Spleen (tissue), 11 donors: Measurements from ENCODE around the gene NTN1. TPM values are rescaled to one million over a fixed set of nuclear protein-coding genes. Genes with fewer than 3 reads are reported as not detected.

ENCODE experiments used
- DNase-seq: peaks from one replicate; pipeline ENCODE4 v3.0.0-alpha.2; 2020
- H3K27ac ChIP-seq, 8 donors: fragments of 200-600 bp; sonication (generic) in 7 of 8; 1 replicate in 4 of 8; 2 replicates in 4 of 8; pipeline versions ENCODE4 v1.5.0 to v1.8.0; 2016 to 2021; ENCODE audit warnings: inconsistent platforms in 4 of 8, mild to moderate bottlenecking in 4 of 8, moderate library complexity in 1 of 8
- H3K27me3 ChIP-seq, 7 donors: fragments of 200-600 bp; sonication (generic) in 6 of 7; replicated peaks in 1 of 7; 1 replicate in 4 of 7; 2 replicates in 3 of 7; pipeline versions ENCODE4 v1.5.0 to v1.8.0; 2016 to 2021; ENCODE audit warnings: inconsistent platforms in 3 of 7, mild to moderate bottlenecking in 1 of 7
- H3K36me3 ChIP-seq, 6 donors: fragments of 200-600 bp; sonication (generic) in 5 of 6; 1 replicate in 4 of 6; 2 replicates in 2 of 6; pipeline versions ENCODE4 v1.5.0 to v1.8.0; 2016 to 2021; ENCODE audit warnings: inconsistent platforms in 2 of 6
- H3K4me1 ChIP-seq, 6 donors: fragments of 200-600 bp; sonication (generic) in 5 of 6; 1 replicate in 3 of 6; 2 replicates in 3 of 6; pipeline versions ENCODE4 v1.5.0 to v1.8.0; 2016 to 2021; ENCODE audit warnings: inconsistent platforms in 3 of 6
- H3K4me3 ChIP-seq, 8 donors: fragments of 200-600 bp; sonication (generic) in 7 of 8; 1 replicate in 4 of 8; 2 replicates in 4 of 8; pipeline versions ENCODE4 v1.5.0 to v1.8.0; 2016 to 2021; ENCODE audit warnings: inconsistent platforms in 4 of 8, mild to moderate bottlenecking in 4 of 8, moderate library complexity in 2 of 8
- H3K9me3 ChIP-seq, 8 donors: fragments of 200-600 bp; sonication (generic) in 7 of 8; 1 replicate in 4 of 8; 2 replicates in 4 of 8; pipeline versions ENCODE4 v1.5.0 to v1.8.0; 2016 to 2021; ENCODE audit warnings: inconsistent platforms in 4 of 8
- POLR2A ChIP-seq, 3 donors: fragments of 450-650 bp; IDR thresholded peaks; one replicate each; pipeline ENCODE4 v1.5.1; 2017; ENCODE audit warnings: antibody characterized with exemption in 3 of 3, mild to moderate bottlenecking in 1 of 3
- POLR2AphosphoS5 ChIP-seq, 3 donors: sonication (generic); formaldehyde crosslinking; IDR thresholded peaks; one replicate each; pipeline ENCODE4 v1.5.1; 2017; ENCODE audit warnings: antibody characterized with exemption in 3 of 3
- WGBS, 5 donors: extraction: QIAGEN DNeasy Blood & Tissue Kit in 3 of 5; methylation state at CpG; one replicate each; pipeline versions ENCODE4 v1.1.5 to v1.1.7; 2013 to 2018; 5-methylcytosine and 5-hydroxymethylcytosine counted together
- intact Hi-C: fragments of 100-400 bp; cut with DNase I; formaldehyde crosslinking; loops from one replicate; pipeline ENCODE4 v1.15.0; 2023; ENCODE audit warnings: low total_unique reads
- polyA plus RNA-seq, 3 donors: library from polyadenylated mRNA; stranded (reverse); fragments of 200-250 nt; gene quantifications; one replicate each; pipeline ENCODE4 v1.2.1, GENCODE V29; 2013
- total RNA-seq, 7 donors: library from RNA; depleted of rRNA in 3 of 7; stranded (reverse); fragments of >200 nt in 3 of 7; fragmentation: NEBNext Ultra II Directional in 4 of 7; extraction: Animal tissue kit (Norgen Biotek cat#: 25700) in 4 of 7; gene quantifications; one replicate each; pipeline versions ENCODE4 v1.1.0 to v1.2.1, GENCODE V29; 2016 to 2021
- TF ChIP-seq, protein P1 (sequence below), 11 experiments: fragments of 200-600 bp in 7 of 11; fragments of 450-650 bp in 4 of 11; sonication (generic) in 4 of 11; IDR thresholded peaks in 8 of 11; conservative IDR thresholded peaks in 3 of 11; 1 replicate in 7 of 11; 2 replicates in 4 of 11; pipeline versions ENCODE4 v1.4.0 to v1.8.0; 2016 to 2021; ENCODE audit warnings: antibody characterized with exemption in 11 of 11, inconsistent platforms in 4 of 11, mild to moderate bottlenecking in 1 of 11
- donor health status: healthy with polysubstance abuse.
- donor health status: DM: no; HTN: no; CAD: no; lungs with moderate emphysema.
- donor health status: DM: no; HTN: no; CAD: no.
- donor health status: Bipolar disorder and iron deficiency.
- donor health status: healthy.
- donor health status: DM: no; HTN: no; CAD: no.
- donor health status: DM: yes; HTN: yes; CAD: no.

The NTN1 gene
- total and polyA plus RNA-seq, 10 donors: 0.07 to 0.43 (median 0.23) TPM; not detected in 2

DNA sequence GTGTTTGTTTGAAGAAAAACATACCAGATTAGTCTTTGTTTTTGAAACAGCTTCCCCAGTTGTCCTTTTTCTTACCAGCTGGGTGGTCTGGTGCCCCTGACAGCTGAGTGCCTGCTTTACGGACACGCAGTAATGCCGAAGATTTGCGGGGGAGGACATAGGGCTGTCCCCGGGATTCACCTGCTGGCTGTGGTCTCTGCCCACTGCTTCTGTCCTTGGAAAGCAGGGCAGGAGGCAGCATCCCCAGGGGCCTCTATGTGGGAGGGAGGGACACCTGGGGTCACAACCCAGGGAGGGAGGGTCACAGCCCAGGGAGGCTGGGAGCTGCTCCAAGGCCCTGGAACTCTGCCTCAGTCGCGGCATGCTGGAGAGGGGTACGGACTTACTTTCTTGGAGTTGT lies 221.7 kb downstream of the NTN1 start:
- peaks cover 0 to 13% (median 0%) of the 10 kb centered on the region in 7 donors for H3K27me3 ChIP-seq
- no peak overlapping the region for H3K27ac ChIP-seq
- intact Hi-C loops: no loop called here
- no peak overlapping the region for H3K4me3 ChIP-seq
- WGBS, 5 donors: 87 to 95% (median 92%) methylated on average over 8 of the region's 8 CpGs
- TF ChIP-seq, protein P1, sequence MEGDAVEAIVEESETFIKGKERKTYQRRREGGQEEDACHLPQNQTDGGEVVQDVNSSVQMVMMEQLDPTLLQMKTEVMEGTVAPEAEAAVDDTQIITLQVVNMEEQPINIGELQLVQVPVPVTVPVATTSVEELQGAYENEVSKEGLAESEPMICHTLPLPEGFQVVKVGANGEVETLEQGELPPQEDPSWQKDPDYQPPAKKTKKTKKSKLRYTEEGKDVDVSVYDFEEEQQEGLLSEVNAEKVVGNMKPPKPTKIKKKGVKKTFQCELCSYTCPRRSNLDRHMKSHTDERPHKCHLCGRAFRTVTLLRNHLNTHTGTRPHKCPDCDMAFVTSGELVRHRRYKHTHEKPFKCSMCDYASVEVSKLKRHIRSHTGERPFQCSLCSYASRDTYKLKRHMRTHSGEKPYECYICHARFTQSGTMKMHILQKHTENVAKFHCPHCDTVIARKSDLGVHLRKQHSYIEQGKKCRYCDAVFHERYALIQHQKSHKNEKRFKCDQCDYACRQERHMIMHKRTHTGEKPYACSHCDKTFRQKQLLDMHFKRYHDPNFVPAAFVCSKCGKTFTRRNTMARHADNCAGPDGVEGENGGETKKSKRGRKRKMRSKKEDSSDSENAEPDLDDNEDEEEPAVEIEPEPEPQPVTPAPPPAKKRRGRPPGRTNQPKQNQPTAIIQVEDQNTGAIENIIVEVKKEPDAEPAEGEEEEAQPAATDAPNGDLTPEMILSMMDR (IDR thresholded peaks at IDR 0.05 in 8 of 11, conservative IDR thresholded peaks at IDR 0.05 in 3 of 11): no peak
- no peak for TF ChIP-seq POLR2AphosphoS5 (IDR thresholded peaks at IDR 0.05)
- peaks cover 5 to 29% (median 21%) of the 10 kb centered on the region in 6 donors for H3K4me1 ChIP-seq
- no peaks in the 10 kb centered on the region for H3K9me3 ChIP-seq
- H3K36me3 ChIP-seq: peaks cover 0 to 10% (median 0%) of the 10 kb centered on the region in 6 donors
- no peak for DNase-seq

DNA sequence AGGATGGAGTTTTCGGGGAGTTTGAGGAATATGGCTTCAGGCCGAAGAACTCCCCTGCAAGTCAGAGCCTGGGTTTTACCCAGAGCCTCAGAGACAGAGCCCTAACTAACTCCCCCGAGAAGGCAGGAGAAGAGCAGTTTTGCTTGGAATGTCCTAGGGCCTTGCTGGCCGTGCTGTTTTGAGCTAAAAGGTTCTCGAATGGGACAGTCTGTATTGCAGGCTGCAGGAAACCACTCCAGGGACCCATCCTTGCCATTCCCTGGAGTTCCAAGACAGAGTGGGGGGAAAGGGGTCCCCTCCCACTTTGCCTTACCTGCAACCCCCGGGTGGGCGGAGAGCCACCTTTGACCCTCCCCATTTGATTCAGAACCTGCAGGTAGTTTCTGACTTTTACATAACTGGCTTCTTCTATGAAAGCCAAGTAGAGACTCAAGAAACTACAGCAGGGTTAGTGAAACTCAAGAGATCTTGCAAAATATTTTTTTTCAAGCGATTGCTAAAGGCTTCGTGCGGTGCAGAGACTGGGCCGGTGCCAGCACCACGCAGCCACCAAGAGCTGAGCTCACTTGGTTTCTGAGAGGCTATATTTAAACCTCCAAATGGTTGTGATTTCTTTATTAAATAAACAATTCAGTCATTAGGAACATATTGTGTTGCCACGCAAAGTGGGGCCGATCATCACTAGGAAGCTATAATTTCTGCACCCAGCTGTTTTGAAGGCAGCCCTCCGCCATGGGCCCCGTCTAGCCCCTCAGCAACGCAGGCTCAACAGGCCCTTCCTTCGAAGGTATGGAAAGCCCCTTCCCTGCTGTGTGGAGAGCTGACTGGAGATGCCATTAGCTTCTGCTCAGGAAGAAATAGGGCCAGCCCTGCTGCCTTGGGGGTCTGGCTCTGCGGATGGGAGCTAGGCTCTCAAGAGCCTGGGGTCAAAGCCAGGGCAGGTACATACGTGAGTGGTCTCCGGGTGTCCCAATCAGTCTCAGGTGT lies 223.0 kb downstream of the NTN1 start:
- Histone ChIP-seq H3K4me1 (peaks cover 1 to 22% (median 15%) of the 10 kb centered on the region in 6 donors), H3K36me3 (peaks cover 0 to 24% (median 2%) of the 10 kb centered on the region in 6 donors), H3K4me3 (no peak overlapping the region), H3K27ac (no peak overlapping the region), H3K27me3 (peaks cover 0 to 7% (median 0%) of the 10 kb centered on the region in 7 donors), H3K9me3 (no peaks in the 10 kb centered on the region)
- DNase-seq: no peak
- intact Hi-C loops: no loop called here
- WGBS, 5 donors: 82 to 89% (median 83%) methylated on average over 20 to 21 of the region's 21 CpGs
- TF ChIP-seq POLR2A (IDR thresholded peaks at IDR 0.05) (no peak), POLR2AphosphoS5 (IDR thresholded peaks at IDR 0.05) (no peak)
- TF ChIP-seq, protein P1 (IDR thresholded peaks at IDR 0.05 in 8 of 11, conservative IDR thresholded peaks at IDR 0.05 in 3 of 11): no peak

DNA sequence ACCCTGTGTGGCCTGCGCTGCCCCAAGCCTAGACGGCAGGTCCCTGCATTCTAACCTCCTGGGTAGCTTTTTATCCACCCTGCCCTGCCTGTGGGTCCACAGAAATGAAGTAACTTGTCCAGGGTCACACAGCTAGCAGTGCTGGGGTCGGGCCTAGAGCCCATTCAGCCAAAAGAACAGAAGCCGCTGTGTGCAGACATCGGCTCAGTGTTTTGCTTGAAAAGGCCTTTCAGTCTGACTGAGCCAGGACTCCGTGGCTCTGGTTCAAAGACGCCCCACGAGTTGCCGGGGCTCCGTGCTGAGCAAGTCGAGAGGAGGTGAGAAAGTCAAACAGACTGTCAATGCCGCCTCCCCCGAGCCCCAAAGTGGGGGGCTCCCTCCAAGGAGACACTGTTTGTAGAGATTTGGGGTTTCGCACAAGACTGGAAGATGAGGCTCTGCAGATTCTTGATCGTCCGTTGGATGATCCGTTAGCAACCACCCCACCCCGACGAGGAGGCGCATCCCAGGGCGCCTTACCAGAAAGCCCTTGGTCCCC lies 226.2 kb downstream of the NTN1 start:
- DNase-seq: no peak
- Histone ChIP-seq H3K9me3 (no peaks in the 10 kb centered on the region), H3K36me3 (peaks cover 0 to 39% (median 2%) of the 10 kb centered on the region in 6 donors), H3K4me3 (no peak overlapping the region), H3K27ac (no peak overlapping the region), H3K4me1 (no peaks in the 10 kb centered on the region), H3K27me3 (no peaks in the 10 kb centered on the region)
- TF ChIP-seq POLR2A (IDR thresholded peaks at IDR 0.05) (no peak), POLR2AphosphoS5 (IDR thresholded peaks at IDR 0.05) (no peak)
- TF ChIP-seq, protein P1 (IDR thresholded peaks at IDR 0.05 in 8 of 11, conservative IDR thresholded peaks at IDR 0.05 in 3 of 11): no peak
- intact Hi-C loops: no loop called here
- 92 to 96% (median 94%) methylated on average over 21 of the region's 21 CpGs for WGBS, 5 donors
